Panc1 (cell line): ENCODE results near the gene FBRSL1. TPM values are rescaled to one million over a fixed set of nuclear protein-coding genes. Genes with fewer than 3 reads are reported as not detected.

ENCODE experiments used
- ATAC-seq: fragments of 200-7000 bp; cut with Tn5 transposase; 2 replicates; pipeline ENCODE4 v1.9.1; 2020; ENCODE audit warnings: mild to moderate bottlenecking, moderate library complexity
- BruUV-seq: library from RNA; stranded (reverse); fragments of 400-500 nt; replicated peaks from 2 replicates; lab custom pipeline; 2021; lab: Mats Ljungman, UMichigan
- CTCF ChIA-PET: fragments of 300-600 bp; sonication (Branson Sonifier 250); formaldehyde crosslinking; loops from one replicate; lab custom pipeline; 2022; ENCODE audit warnings: antibody characterized with exemption; lab: Charles Lee
- POLR2A ChIA-PET: fragments of 300-600 bp; sonication (Branson Sonifier 250); formaldehyde crosslinking; loops from one replicate; lab custom pipeline; 2022; ENCODE audit warnings: antibody characterized with exemption; lab: Charles Lee
- DNase-seq: peaks from one replicate; pipeline ENCODE4 v3.0.0-alpha.2; 2010; ENCODE audit warnings: low read depth, low spot score
- H3K27ac ChIP-seq: 2 replicates; pipeline ENCODE4 v1.5.1; 2011; ENCODE audit warnings: mild to moderate bottlenecking, low read length, inconsistent platforms
- H3K27me3 ChIP-seq: fragments of 200-500 bp; sonication (Bioruptor generic); 2 replicates; pipeline ENCODE4 v1.6.0; 2014; ENCODE audit warnings: low read length, inconsistent platforms; ENCODE audit not compliant: control insufficient read depth, insufficient read depth
- H3K36me3 ChIP-seq: fragments of 200-500 bp; sonication (Bioruptor generic); 2 replicates; pipeline ENCODE4 v1.5.1; 2014; ENCODE audit warnings: inconsistent platforms, mild to moderate bottlenecking, low read length, moderate library complexity; ENCODE audit not compliant: control insufficient read depth, insufficient read depth
- H3K4me1 ChIP-seq: 2 replicates; pipeline ENCODE4 v1.5.1; 2011; ENCODE audit warnings: inconsistent platforms, mild to moderate bottlenecking, low read length, moderate library complexity; ENCODE audit not compliant: control insufficient read depth, insufficient read depth
- H3K4me3 ChIP-seq, 2 experiments: 2 replicates each; pipeline ENCODE4 v1.5.1; 2011 to 2012; ENCODE audit warnings: low read depth in 2 of 2, low read length in 2 of 2, mild to moderate bottlenecking in 2 of 2, inconsistent platforms in 1 of 2, moderate library complexity in 1 of 2
- H3K9me3 ChIP-seq: fragments of 200-500 bp; sonication (Bioruptor generic); 2 replicates; pipeline ENCODE4 v1.5.1; 2014; ENCODE audit warnings: low read depth, mild to moderate bottlenecking, inconsistent platforms, low read length, moderate library complexity; ENCODE audit not compliant: control insufficient read depth, insufficient read depth
- CTCF ChIP-seq: fragments of 450-650 bp; IDR thresholded peaks from 2 replicates; pipeline ENCODE4 v1.5.1; 2017; ENCODE audit warnings: mild to moderate bottlenecking
- POLR2AphosphoS5 ChIP-seq: IDR thresholded peaks from 2 replicates; pipeline ENCODE4 v1.6.1; 2012; ENCODE audit warnings: mild to moderate bottlenecking, low read depth, low read length, moderate library complexity
- REST ChIP-seq, 2 experiments: IDR thresholded peaks; 2 replicates each; pipeline ENCODE4 v1.6.1; 2011 to 2012; ENCODE audit warnings: low read depth in 2 of 2, control low read depth in 1 of 2, low read length in 1 of 2, mild to moderate bottlenecking in 1 of 2, moderate library complexity in 1 of 2; ENCODE audit not compliant: insufficient read depth in 1 of 2
- SIN3A ChIP-seq: IDR thresholded peaks from 2 replicates; pipeline ENCODE4 v1.6.1; 2012; ENCODE audit warnings: low read depth, mild to moderate bottlenecking, low read length, moderate library complexity, borderline replicate concordance; ENCODE audit not compliant: insufficient read depth
- TCF7L2 ChIP-seq: IDR thresholded peaks from 2 replicates; pipeline ENCODE4 v1.6.1; 2011; ENCODE audit warnings: mild to moderate bottlenecking, low read depth, low read length, inconsistent platforms
- in situ Hi-C: cut with HindIII; loops from 2 replicates; pipeline ENCODE4 v1.10.0; 2016; ENCODE audit warnings: low sequenced_read_pairs, low pct_unique_long_range_greater_than_20kb
- intact Hi-C: fragments of 100-400 bp; cut with micrococcal nuclease; formaldehyde crosslinking; loops from one replicate; pipeline ENCODE4 v1.10.0; 2022; ENCODE audit not compliant: unreplicated experiment
- total RNA-seq: library from RNA; stranded (reverse); gene quantifications from one replicate; pipeline ENCODE4 v1.2.1, GENCODE V29; 2021; ENCODE audit not compliant: unreplicated experiment

Gene FBRSL1
- total RNA-seq, 1 experiment from 2014 or later = 104 TPM

- ChIA-PET CTCF (no interaction called here), POLR2A (interaction anchor here (0.6 kb wide), 2 partner anchors 68 to 549 kb away, joined by 7 to 10 read pairs; no protein-coding TSS in a partner anchor)
- intact Hi-C loops = no loop called here
- in situ Hi-C loops = no loop called here
- Histone ChIP-seq H3K4me1 (peaks cover 4% of the 10 kb centered on the region; the same call in 1 of the 2 replicates), H3K27me3 (no peaks in the 10 kb centered on the region), H3K36me3 (no peaks in the 10 kb centered on the region), H3K9me3 (no peaks in the 10 kb centered on the region), H3K4me3 (no peak overlapping the region), H3K27ac (no peak overlapping the region)
- BruUV-seq = no TSS peak
- no peak for DNase-seq
- TF ChIP-seq CTCF (no peak), SIN3A (no peak), TCF7L2 (no peak), REST (IDR thresholded peaks at IDR 0.05; ENCODE audit: insufficient read depth in 1 of 2, low read depth in 2 of 2, low read length in 1 of 2) (no peak), POLR2AphosphoS5 (no peak)
- ATAC-seq = no peak
Observed at GRCh38 chr12:132447731-132448462, 42.1 kb upstream of the FBRSL1 start.

DNA sequence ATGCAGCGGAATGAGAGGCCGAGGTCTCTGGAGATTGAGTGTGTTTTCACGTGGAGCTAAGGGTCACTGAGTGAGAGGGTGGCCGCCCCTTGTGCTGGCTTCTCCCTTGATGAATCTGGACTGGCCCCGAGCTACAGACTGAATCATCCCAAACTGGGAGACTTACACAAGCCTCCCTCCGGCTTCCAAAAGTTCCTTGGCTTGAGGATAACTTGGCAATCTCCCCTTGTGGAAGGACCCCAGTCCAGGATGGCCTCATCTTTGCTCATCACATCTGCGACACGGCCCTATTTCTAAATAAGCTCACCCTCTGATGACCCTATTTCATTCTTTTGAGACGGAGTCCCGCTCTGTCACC lies 41.5 kb upstream of the FBRSL1 start:
- DNase-seq (no peak), ATAC-seq (no peak)
- in situ Hi-C loops = no loop called here
- Histone ChIP-seq H3K4me3 (no peak overlapping the region), H3K9me3 (no peaks in the 10 kb centered on the region), H3K4me1 (peaks cover 9% of the 10 kb centered on the region), H3K27ac (no peak overlapping the region), H3K36me3 (no peaks in the 10 kb centered on the region), H3K27me3 (no peaks in the 10 kb centered on the region)
- CTCF ChIA-PET = no interaction called here
- no TSS peak for BruUV-seq
- POLR2A ChIA-PET = interaction anchor here (0.6 kb wide), 1 partner anchor 549 kb away, joined by 7 read pairs; no protein-coding TSS in a partner anchor
- intact Hi-C loops = no loop called here
- TF ChIP-seq CTCF = no peak
